GM18526 (cell line): ENCODE data around the gene PROZ.

Experiments
- POLR2A ChIP-seq: IDR thresholded peaks from 3 replicates; pipeline ENCODE4 v1.6.1; 2011; ENCODE audit not compliant: insufficient read length; ENCODE audit errors: extremely low read depth

Gene PROZ

DNA sequence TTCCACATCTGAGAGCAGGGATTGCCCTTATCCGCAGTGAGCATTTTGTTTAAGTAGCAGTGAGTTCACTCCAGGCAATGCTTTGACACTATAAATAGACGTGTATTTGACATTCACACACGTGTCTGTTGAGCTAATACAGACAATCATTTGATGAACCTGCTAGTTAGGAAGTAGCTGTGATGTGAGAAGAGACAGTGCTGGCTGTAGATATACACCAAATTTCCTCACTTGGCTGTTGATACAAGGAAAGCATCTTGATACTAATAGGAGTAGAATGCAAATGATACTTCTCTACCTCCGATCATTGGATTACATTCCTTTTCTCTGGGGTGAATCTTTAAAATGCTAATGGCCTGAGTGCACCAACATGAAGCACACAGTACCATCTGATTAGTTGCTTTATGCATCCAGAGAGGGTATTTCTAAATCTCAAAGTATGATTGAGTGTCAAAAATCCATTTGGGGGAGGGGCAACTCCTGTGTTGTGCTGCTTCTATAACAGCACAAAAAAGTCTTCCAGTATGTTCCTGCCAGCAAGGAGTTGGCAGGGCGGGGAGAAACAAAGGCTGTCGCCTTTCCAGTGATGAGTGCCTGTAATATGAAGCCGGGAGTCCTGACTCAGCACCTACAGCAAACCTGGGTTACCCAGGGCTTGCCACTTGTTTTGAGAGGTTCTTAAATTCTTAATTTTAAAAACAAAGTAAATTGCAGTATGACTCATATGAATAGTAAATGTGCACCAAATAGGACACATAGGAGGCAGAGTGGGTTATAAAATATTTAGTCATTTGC is 58.0 kb downstream of the PROZ start:
- TF ChIP-seq POLR2A, result no peak

DNA sequence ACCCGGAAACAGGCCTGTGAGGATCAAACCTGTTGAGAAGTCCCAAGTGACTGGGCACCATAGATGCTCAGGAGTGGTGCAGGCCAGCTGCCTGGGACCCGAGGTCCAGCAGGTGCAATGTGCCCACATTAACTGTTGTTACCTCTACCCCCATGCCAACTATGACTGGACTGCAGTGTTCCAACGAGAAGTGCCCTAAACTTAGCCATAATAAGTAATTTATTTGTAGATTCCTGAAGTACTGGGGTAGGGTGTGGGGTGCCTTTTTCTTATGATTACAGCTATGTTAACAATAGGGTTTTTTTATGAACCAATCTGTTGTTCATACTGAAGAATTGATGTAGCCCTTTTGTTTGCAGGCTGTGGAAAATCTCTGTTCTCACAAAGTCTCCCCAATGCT is 60.1 kb downstream of the PROZ start:
- no peak for TF ChIP-seq POLR2A

DNA sequence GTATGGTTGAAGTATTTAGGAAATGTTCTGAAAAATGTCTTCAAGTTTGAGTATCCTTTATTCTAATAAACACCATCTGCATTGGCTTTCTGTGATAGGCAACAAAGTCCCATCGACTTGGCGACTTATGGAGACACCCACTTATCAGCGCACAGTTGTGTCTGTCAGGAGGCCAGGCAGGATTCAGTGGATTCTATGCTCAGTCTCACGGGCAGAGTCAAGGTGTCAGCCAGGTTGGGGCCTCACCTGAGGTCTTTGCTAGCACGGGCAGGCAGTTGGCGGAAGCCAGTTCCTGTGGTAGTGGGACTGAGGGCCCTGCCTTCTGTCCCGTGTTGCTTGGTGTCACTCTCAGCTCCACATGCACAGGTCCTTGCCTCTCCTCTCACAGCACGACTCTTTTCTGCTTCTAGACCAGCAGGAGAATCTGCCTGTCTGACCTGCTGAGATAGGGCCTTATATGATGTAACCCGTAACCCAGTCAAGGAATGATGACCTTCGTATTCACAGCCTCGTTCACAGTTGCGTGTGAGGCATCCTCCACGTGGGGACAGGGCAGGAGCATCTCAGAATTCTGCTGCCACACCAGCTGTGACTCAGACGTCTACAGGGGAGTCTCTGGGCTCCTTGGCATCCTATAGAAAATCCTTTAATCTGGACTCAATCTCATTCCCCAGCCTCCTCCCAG is 61.0 kb downstream of the PROZ start:
- no peak for TF ChIP-seq POLR2A

DNA sequence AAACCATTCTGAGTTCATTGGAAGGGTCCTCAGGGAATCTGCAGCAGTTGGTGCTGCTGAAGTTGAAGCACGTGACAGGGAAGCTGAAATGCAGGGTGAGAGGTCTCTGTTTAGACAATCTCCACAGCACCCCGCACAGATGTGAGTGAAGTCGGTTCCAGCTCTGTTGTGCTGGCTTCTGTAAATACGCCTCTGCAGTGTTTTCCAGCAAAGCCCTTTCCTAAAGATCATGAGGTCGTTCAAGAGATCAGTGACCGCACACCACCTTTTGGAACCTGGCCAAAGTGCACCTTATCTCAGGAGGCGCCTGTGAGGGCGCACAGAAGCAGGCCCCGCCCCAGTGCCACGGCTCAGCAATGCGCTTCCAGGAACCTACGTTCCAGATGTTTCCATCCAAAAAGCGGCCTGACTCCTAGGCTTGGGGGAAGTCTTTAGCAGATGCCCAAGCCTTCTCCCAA is 61.7 kb downstream of the PROZ start:
- TF ChIP-seq POLR2A, result no peak

DNA sequence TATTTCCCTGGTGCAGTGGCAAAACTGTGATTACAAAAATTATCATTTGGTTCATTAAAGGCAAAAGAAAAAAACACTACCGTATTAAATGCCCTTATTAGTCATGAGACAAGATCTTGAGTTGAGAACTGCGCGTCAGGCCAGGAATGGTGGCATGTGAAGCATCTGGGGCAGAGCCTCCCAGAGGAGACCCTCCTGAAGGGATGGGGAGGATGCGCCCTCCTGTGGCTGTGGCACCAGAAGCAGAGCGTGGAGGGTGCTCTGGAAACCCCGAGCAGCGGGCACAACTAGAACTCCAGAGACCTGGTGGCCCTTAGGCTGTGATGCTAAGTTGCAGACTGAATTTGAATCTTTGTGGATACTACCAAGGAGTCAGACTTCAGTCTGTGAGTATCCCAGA is 62.4 kb downstream of the PROZ start:
- no peak for TF ChIP-seq POLR2A
